ENCODE measurements around the gene LAMB3. TPM values are rescaled to one million over a fixed set of nuclear protein-coding genes. Genes with fewer than 3 reads are reported as not detected.

The LAMB3 gene
- polyA plus RNA-seq, 1 of the 3 experiments (the other 2 are of a cell fraction): 18.0 TPM

DNA sequence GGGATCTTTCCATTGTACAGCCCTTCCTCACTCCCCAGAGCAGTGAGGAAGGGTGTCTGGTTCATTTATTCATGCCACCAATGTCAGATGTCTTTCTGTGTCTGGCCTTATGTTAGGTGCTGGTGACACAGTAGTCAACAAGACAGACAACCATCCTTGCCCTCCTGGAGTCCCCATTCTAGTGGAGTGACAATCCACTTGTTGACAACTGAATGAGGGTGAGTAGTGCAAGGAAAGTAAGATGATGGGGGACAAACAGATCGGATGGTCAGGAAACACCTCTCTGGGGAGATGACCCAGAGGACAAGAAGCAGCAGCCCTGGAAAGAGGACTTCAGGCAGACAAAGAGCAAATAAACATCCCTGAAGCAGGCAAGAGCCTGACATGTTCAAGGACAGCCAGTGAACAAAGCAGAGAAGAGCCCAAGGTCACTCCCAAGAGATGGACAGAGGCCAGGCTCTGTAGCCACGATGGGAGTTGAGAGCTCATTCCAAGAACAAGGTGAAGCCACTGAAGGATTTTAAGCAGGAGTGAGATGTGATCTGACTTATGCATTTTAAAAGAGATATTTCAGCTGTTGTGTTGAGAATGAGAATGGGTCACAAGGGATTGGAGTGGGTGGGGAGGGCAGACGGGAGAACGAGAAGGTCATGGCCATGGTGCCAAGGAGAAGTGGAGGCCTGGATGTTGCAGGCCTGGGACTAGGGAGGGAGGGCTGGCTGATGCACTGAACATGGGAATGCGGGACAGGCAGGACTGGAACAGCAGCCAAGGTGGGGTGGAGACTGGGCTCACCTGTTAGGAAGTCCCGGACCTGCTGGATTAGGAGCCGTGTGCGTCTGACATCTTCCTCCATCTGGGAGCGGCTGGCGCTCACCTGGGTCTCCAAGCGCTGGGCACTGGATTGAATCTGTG lies 30.2 kb downstream of the LAMB3 start:
- H3K4me1 ChIP-seq (ENCODE audit: control insufficient read depth in 1 of 2, insufficient read depth in 2 of 2, low read depth in 1 of 2, low read length in 1 of 2): peaks cover 20 to 31% of the 10 kb centered on the region in 2 experiments; a peak in 3 of 4 replicates
- no peaks in the 10 kb centered on the region for H3K79me2 ChIP-seq (ENCODE audit: insufficient read depth)

DNA sequence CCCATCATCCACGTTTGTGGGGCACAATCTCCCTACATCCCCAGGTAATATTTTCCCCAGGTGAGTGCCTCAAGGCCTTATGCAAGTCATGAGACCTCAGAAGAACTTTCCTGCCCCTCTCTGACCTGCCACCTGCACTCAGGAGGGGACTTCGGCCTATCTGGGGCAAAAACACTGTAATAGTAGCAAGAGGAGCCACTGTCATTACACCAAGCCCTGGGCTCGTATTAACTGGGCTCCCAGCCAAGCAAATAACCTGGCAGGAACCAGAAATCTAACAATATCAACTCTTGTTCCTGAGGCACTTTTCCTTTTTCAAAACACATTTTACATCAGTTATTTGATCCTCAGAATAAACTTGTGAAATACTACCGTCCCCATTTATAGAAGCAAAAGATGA lies 30.9 kb downstream of the LAMB3 start:
- 56% methylated on average over 4 of the region's 4 CpGs for WGBS (ENCODE audit: low lambda C conversion rate)
- DNase-seq: peak; percentile 47
- Histone ChIP-seq H4K20me1 (ENCODE audit: insufficient read depth) (no peaks in the 10 kb centered on the region), H3K4me2 (no peak overlapping the region), H3K9ac (no peak overlapping the region), H2AFZ (ENCODE audit: low read depth) (no peak overlapping the region), H3K9me2 (no peaks in the 10 kb centered on the region), H3K4me3 (ENCODE audit: low read depth in 2 of 2, low read length in 1 of 2) (no peak overlapping the region), H3F3A (replicated peaks; ENCODE audit: insufficient read depth) (no peaks in the 10 kb centered on the region), H3K4me1 (ENCODE audit: control insufficient read depth in 1 of 2, insufficient read depth in 2 of 2, low read depth in 1 of 2, low read length in 1 of 2) (peaks cover 20 to 31% of the 10 kb centered on the region in 2 experiments; a peak in 3 of 4 replicates), H3K9me3 (no peaks in the 10 kb centered on the region), H3K79me2 (ENCODE audit: insufficient read depth) (no peaks in the 10 kb centered on the region), H3K27ac (ENCODE audit: low read depth in 2 of 2, low read length in 1 of 2) (no peak overlapping the region), H3K27me3 (ENCODE audit: insufficient read depth) (no peaks in the 10 kb centered on the region), H3K36me3 (replicated peaks in 1 of 2; ENCODE audit: control insufficient read depth in 1 of 2, insufficient read depth in 2 of 2, low read length in 1 of 2) (peaks cover 0 to 4% of the 10 kb centered on the region in 2 experiments)
- TF ChIP-seq, protein P1, sequence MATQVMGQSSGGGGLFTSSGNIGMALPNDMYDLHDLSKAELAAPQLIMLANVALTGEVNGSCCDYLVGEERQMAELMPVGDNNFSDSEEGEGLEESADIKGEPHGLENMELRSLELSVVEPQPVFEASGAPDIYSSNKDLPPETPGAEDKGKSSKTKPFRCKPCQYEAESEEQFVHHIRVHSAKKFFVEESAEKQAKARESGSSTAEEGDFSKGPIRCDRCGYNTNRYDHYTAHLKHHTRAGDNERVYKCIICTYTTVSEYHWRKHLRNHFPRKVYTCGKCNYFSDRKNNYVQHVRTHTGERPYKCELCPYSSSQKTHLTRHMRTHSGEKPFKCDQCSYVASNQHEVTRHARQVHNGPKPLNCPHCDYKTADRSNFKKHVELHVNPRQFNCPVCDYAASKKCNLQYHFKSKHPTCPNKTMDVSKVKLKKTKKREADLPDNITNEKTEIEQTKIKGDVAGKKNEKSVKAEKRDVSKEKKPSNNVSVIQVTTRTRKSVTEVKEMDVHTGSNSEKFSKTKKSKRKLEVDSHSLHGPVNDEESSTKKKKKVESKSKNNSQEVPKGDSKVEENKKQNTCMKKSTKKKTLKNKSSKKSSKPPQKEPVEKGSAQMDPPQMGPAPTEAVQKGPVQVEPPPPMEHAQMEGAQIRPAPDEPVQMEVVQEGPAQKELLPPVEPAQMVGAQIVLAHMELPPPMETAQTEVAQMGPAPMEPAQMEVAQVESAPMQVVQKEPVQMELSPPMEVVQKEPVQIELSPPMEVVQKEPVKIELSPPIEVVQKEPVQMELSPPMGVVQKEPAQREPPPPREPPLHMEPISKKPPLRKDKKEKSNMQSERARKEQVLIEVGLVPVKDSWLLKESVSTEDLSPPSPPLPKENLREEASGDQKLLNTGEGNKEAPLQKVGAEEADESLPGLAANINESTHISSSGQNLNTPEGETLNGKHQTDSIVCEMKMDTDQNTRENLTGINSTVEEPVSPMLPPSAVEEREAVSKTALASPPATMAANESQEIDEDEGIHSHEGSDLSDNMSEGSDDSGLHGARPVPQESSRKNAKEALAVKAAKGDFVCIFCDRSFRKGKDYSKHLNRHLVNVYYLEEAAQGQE (IDR thresholded peaks at IDR 0.05; ENCODE audit: low read depth, low read length): no peak
- TF ChIP-seq SIN3A (IDR thresholded peaks at IDR 0.05; ENCODE audit: borderline replicate concordance, low read depth, low read length) (no peak), SMC3 (IDR thresholded peaks at IDR 0.05; ENCODE audit: low read depth, low read length) (no peak)
- TF ChIP-seq, protein P2, sequence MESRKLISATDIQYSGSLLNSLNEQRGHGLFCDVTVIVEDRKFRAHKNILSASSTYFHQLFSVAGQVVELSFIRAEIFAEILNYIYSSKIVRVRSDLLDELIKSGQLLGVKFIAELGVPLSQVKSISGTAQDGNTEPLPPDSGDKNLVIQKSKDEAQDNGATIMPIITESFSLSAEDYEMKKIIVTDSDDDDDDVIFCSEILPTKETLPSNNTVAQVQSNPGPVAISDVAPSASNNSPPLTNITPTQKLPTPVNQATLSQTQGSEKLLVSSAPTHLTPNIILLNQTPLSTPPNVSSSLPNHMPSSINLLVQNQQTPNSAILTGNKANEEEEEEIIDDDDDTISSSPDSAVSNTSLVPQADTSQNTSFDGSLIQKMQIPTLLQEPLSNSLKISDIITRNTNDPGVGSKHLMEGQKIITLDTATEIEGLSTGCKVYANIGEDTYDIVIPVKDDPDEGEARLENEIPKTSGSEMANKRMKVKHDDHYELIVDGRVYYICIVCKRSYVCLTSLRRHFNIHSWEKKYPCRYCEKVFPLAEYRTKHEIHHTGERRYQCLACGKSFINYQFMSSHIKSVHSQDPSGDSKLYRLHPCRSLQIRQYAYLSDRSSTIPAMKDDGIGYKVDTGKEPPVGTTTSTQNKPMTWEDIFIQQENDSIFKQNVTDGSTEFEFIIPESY (IDR thresholded peaks at IDR 0.05; ENCODE audit: borderline replicate concordance, low read depth): no peak
- POLR2A ChIA-PET: no interaction called here
- CTCF ChIA-PET: interaction anchor here (6.9 kb wide), 1 partner anchor 7 kb away, joined by 43 read pairs; no protein-coding TSS in a partner anchor

More for the DNA sequence above, 30.2 kb downstream of the LAMB3 start:
- no peak overlapping the region for H3K9ac ChIP-seq
- no peaks in the 10 kb centered on the region for H3K27me3 ChIP-seq (ENCODE audit: insufficient read depth)
- no peaks in the 10 kb centered on the region for H4K20me1 ChIP-seq (ENCODE audit: insufficient read depth)
- TF ChIP-seq RFX5 (IDR thresholded peaks at IDR 0.05; ENCODE audit: low read length): no peak
- no peak for TF ChIP-seq FOSL2 (IDR thresholded peaks at IDR 0.05; ENCODE audit: borderline replicate concordance, low read depth)
- TF ChIP-seq MEF2A (IDR thresholded peaks at IDR 0.05; ENCODE audit: borderline replicate concordance, low read depth): no peak
- TF ChIP-seq TEAD4 (IDR thresholded peaks at IDR 0.05; ENCODE audit: borderline replicate concordance, insufficient read depth): no peak
- TF ChIP-seq, protein P3, sequence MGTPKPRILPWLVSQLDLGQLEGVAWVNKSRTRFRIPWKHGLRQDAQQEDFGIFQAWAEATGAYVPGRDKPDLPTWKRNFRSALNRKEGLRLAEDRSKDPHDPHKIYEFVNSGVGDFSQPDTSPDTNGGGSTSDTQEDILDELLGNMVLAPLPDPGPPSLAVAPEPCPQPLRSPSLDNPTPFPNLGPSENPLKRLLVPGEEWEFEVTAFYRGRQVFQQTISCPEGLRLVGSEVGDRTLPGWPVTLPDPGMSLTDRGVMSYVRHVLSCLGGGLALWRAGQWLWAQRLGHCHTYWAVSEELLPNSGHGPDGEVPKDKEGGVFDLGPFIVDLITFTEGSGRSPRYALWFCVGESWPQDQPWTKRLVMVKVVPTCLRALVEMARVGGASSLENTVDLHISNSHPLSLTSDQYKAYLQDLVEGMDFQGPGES (IDR thresholded peaks at IDR 0.05; ENCODE audit: low read depth, low read length): no peak
- TF ChIP-seq, protein P2 (IDR thresholded peaks at IDR 0.05; ENCODE audit: borderline replicate concordance, low read depth): no peak
- no peak for TF ChIP-seq RXRA (IDR thresholded peaks at IDR 0.05; ENCODE audit: borderline replicate concordance, low read depth)
- TF ChIP-seq EZH2phosphoT487 (IDR thresholded peaks at IDR 0.05; ENCODE audit: borderline replicate concordance, low read depth): no peak
- TF ChIP-seq NRF1 (IDR thresholded peaks at IDR 0.05; ENCODE audit: low read depth, low read length): no peak
- TF ChIP-seq RCOR1 (IDR thresholded peaks at IDR 0.05; ENCODE audit: low read length): no peak
- no peaks in the 10 kb centered on the region for H3K9me2 ChIP-seq
- no peaks in the 10 kb centered on the region for H3K36me3 ChIP-seq (replicated peaks in 1 of 2; ENCODE audit: control insufficient read depth in 1 of 2, insufficient read depth in 2 of 2, low read length in 1 of 2)
- CTCF ChIA-PET: interaction anchor here (0.8 to 3.2 kb wide), 2 partner anchors 46 to 53 kb away, joined by 3 to 22 read pairs; no protein-coding TSS in a partner anchor
- no peak for DNase-seq
- no peak overlapping the region for H3K4me2 ChIP-seq
- 92% methylated on average over 10 of the region's 11 CpGs for WGBS (ENCODE audit: low lambda C conversion rate)
- H3K4me3 ChIP-seq (ENCODE audit: low read depth in 2 of 2, low read length in 1 of 2): no peak overlapping the region
- H3F3A ChIP-seq (replicated peaks; ENCODE audit: insufficient read depth): no peaks in the 10 kb centered on the region
- no peak overlapping the region for H3K27ac ChIP-seq (ENCODE audit: low read depth in 2 of 2, low read length in 1 of 2)
- no peak overlapping the region for H2AFZ ChIP-seq (ENCODE audit: low read depth)
- H3K9me3 ChIP-seq: no peaks in the 10 kb centered on the region
- POLR2A ChIA-PET: no interaction called here
